Measurements from ENCODE around the gene FAM20B.
A peak's percentile ranks its signal among the peaks of the same experiment; 100 is the strongest.

Gene FAM20B

DNA sequence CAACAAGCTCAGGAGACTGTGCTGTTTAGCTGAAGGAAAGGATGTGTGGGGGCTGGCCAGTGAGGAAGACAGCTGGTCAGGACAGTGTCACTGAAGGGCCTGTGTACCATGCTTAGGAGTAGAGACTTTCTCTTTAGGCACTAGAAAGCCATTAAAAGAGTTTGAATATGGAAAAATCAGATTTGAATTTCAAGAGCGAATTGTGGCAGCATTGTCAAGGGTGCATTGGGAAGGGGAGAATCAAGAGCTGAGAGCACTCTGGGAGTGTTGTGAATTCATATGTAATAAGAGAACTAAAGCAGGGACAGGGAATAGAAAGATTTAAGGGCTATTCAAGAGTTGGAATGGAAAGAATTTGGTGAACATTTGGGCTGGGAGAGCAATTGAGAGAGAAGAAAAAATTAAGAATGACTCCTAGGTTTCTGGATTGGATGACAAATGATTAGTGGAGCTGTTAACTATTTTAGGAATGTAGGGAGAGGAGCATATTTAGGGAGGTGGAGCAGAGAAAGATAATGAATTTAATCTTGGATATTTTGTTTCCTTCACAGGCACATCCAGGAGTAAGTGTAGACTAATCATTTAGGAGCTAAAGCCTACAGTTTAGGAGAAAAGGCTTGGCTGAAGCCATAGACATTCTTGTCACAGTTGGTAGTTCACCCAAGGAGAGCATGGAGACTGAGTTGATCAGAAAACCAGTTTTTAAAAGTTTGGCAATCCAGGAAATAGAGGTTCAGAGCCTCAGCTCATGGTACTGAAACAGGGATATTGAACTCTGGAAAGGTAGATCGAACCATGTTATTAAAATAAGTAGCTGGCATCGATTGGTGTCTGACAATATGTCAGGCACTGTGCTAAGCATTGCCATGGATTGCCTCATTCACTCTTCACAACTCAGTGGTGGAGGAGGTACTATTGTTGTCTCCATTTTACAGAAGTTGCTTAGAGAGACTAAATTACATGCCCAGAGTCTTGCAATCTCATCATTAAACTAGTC, 33.1 kb downstream of the FAM20B start:
- Histone ChIP-seq H3K9me3 (ENCODE audit: severe bottlenecking) (no peaks in the 10 kb centered on the region), H3K4me1 (ENCODE audit: insufficient read depth, poor library complexity, severe bottlenecking) (peaks cover 3% of the 10 kb centered on the region), H3K4me3 (ENCODE audit: severe bottlenecking) (no peak overlapping the region), H3K27me3 (ENCODE audit: insufficient read depth, poor library complexity, severe bottlenecking) (no peaks in the 10 kb centered on the region), H3K27ac (ENCODE audit: poor library complexity, severe bottlenecking) (peak overlapping the region; percentile 19), H3K36me3 (ENCODE audit: low read depth) (peaks cover 11% of the 10 kb centered on the region; the same call in 1 of the 2 replicates)
- peak; percentile 46; the same call in 1 of the 3 replicates for ATAC-seq (ENCODE audit: low read depth)
- DNase-seq (ENCODE audit: low spot score), result no peak
- TF ChIP-seq, protein P1, sequence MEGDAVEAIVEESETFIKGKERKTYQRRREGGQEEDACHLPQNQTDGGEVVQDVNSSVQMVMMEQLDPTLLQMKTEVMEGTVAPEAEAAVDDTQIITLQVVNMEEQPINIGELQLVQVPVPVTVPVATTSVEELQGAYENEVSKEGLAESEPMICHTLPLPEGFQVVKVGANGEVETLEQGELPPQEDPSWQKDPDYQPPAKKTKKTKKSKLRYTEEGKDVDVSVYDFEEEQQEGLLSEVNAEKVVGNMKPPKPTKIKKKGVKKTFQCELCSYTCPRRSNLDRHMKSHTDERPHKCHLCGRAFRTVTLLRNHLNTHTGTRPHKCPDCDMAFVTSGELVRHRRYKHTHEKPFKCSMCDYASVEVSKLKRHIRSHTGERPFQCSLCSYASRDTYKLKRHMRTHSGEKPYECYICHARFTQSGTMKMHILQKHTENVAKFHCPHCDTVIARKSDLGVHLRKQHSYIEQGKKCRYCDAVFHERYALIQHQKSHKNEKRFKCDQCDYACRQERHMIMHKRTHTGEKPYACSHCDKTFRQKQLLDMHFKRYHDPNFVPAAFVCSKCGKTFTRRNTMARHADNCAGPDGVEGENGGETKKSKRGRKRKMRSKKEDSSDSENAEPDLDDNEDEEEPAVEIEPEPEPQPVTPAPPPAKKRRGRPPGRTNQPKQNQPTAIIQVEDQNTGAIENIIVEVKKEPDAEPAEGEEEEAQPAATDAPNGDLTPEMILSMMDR (IDR thresholded peaks at IDR 0.05; ENCODE audit: poor library complexity, severe bottlenecking), result no peak

- no peak for ATAC-seq (ENCODE audit: low read depth)
- DNase-seq (ENCODE audit: low spot score), result no peak
- TF ChIP-seq, protein P1 (IDR thresholded peaks at IDR 0.05; ENCODE audit: poor library complexity, severe bottlenecking), result no peak
- Histone ChIP-seq H3K27me3 (ENCODE audit: insufficient read depth, poor library complexity, severe bottlenecking) (no peaks in the 10 kb centered on the region), H3K27ac (ENCODE audit: poor library complexity, severe bottlenecking) (no peak overlapping the region), H3K4me3 (ENCODE audit: severe bottlenecking) (no peak overlapping the region), H3K9me3 (ENCODE audit: severe bottlenecking) (no peaks in the 10 kb centered on the region), H3K4me1 (ENCODE audit: insufficient read depth, poor library complexity, severe bottlenecking) (peaks cover 3% of the 10 kb centered on the region), H3K36me3 (ENCODE audit: low read depth) (peaks cover 22% of the 10 kb centered on the region)
Observed at GRCh38 chr1:179061360-179062282, 35.9 kb downstream of the FAM20B start.

- DNase-seq (ENCODE audit: low spot score), result no peak
- H3K36me3 ChIP-seq (ENCODE audit: low read depth), result peaks cover 30% of the 10 kb centered on the region
Observed at GRCh38 chr1:179066471-179066870, 40.8 kb downstream of the FAM20B start.

GRCh38 chr1:179077396-179077795, 51.7 kb downstream of the FAM20B start:
- TF ChIP-seq, protein P1 (IDR thresholded peaks at IDR 0.05; ENCODE audit: poor library complexity, severe bottlenecking), result no peak
- H3K27me3 ChIP-seq (ENCODE audit: insufficient read depth, poor library complexity, severe bottlenecking), result no peaks in the 10 kb centered on the region
- peaks cover 3% of the 10 kb centered on the region for H3K4me1 ChIP-seq (ENCODE audit: insufficient read depth, poor library complexity, severe bottlenecking)
- no peaks in the 10 kb centered on the region for H3K9me3 ChIP-seq (ENCODE audit: severe bottlenecking)
- H3K4me3 ChIP-seq (ENCODE audit: severe bottlenecking), result no peak overlapping the region
- H3K27ac ChIP-seq (ENCODE audit: poor library complexity, severe bottlenecking), result no peak overlapping the region
- no peak for ATAC-seq (ENCODE audit: low read depth)
- DNase-seq (ENCODE audit: low spot score), result no peak
- H3K36me3 ChIP-seq (ENCODE audit: low read depth), result peaks cover 4% of the 10 kb centered on the region; the same call in 1 of the 2 replicates

More at GRCh38 chr1:179066471-179066870, 40.8 kb downstream of the FAM20B start:
- H3K9me3 ChIP-seq (ENCODE audit: severe bottlenecking), result no peaks in the 10 kb centered on the region
- H3K4me3 ChIP-seq (ENCODE audit: severe bottlenecking), result no peak overlapping the region
- no peaks in the 10 kb centered on the region for H3K4me1 ChIP-seq (ENCODE audit: insufficient read depth, poor library complexity, severe bottlenecking)
- H3K27me3 ChIP-seq (ENCODE audit: insufficient read depth, poor library complexity, severe bottlenecking), result no peaks in the 10 kb centered on the region
- TF ChIP-seq, protein P1 (IDR thresholded peaks at IDR 0.05; ENCODE audit: poor library complexity, severe bottlenecking), result no peak
- no peak for ATAC-seq (ENCODE audit: low read depth)
- H3K27ac ChIP-seq (ENCODE audit: poor library complexity, severe bottlenecking), result no peak overlapping the region
